ENCODE results near the gene TTC7B.
A peak's percentile ranks its signal among the peaks of the same experiment; 100 is the strongest.
"Not testable (repeated sequence)": the region's sequence is repeated elsewhere in the genome, so short reads cannot be mapped to it uniquely, and the experiment has no call there.

TTC7B gene

GRCh38 chr14:90842726-90843125 lies 26.5 kb upstream of the TTC7B start:
- ChIA-PET CTCF (no interaction called here), POLR2A (ENCODE audit: low non-redundant PET) (no interaction called here)
- H3K27ac ChIP-seq = no peak overlapping the region
- no peak for DNase-seq (ENCODE audit: low spot score)
- TF ChIP-seq CTCF (conservative IDR thresholded peaks at IDR 0.05; ENCODE audit: low read depth) = no peak

DNA sequence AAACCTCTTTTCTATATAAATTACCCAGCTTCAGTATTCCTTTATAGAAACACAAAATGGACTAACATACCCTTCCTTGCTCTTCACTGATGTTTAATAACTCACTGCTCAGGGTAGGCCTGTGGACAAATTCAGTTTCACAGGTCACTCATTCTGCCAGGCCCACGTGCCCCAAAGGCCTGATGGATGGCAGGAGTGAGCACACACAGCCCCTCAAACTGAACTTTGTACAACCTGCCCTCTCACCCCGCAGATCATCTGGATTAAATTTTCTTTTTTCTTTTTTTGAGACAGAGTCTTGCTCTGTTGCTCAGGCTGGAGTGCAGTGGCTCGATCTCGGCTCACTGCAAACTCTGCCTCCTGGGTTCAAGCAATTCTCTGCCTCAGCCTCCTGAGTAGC lies 24.4 kb upstream of the TTC7B start:
- POLR2A ChIA-PET (ENCODE audit: low non-redundant PET) = not testable (repeated sequence)

GRCh38 chr14:90839889-90840266 lies 23.6 kb upstream of the TTC7B start:
- H3K27ac ChIP-seq = no peak overlapping the region; the same call in 1 of the 2 replicates
- DNase-seq (ENCODE audit: low spot score) = no peak
- no peak for TF ChIP-seq CTCF (conservative IDR thresholded peaks at IDR 0.05; ENCODE audit: low read depth)
- ChIA-PET CTCF (no interaction called here), POLR2A (ENCODE audit: low non-redundant PET) (no interaction called here)

More for the DNA sequence above, 24.4 kb upstream of the TTC7B start:
- DNase-seq (ENCODE audit: low spot score); H3K27ac ChIP-seq; CTCF ChIA-PET: not testable (repeated sequence)

DNA sequence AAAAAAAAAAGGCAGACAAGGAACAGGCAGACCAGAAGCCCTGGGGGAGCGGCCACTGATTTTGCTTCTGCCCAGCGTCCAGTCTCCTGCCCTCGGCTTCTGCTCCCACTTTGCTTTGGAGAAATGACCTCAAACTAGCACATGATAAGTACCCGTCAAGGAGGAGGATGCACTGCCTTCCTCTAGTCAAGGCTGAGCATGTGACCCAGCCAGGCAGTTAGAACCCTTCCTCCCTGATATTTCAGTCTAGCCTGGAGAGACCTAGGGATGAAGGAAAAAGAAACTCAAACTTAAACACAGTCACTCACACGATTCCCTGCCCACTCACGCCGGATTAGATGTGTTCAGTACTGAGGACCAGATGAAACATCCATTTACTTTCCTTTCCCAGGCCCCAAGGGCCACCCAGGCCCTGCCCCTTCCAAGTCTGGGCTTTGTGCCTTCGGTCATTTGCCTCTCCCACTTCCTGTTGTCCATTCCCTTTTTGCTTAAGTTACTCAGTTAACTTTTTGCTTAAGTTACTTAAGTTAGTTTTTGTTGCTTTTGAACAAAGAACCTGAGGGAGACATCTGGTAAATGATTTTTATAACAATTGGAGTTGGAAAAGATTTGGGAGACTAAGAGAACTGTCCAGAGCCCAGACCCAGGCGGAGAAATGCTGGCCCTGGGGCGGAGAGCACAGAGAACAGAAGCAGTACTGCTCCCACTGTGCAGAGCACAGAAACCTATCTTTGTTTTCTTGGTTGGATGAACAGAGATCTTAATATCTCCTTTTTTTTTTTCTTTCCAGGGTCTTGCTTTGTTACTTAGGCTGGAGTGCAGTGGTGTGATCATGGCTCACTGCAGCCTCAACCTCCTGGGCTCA lies 23.0 kb upstream of the TTC7B start:
- H3K27ac ChIP-seq = peak overlapping the region; percentile 7; the same call in 1 of the 2 replicates
- POLR2A ChIA-PET (ENCODE audit: low non-redundant PET) = no interaction called here
- CTCF ChIA-PET = no interaction called here
- DNase-seq (ENCODE audit: low spot score) = no peak
- no peak for TF ChIP-seq CTCF (conservative IDR thresholded peaks at IDR 0.05; ENCODE audit: low read depth)

DNA sequence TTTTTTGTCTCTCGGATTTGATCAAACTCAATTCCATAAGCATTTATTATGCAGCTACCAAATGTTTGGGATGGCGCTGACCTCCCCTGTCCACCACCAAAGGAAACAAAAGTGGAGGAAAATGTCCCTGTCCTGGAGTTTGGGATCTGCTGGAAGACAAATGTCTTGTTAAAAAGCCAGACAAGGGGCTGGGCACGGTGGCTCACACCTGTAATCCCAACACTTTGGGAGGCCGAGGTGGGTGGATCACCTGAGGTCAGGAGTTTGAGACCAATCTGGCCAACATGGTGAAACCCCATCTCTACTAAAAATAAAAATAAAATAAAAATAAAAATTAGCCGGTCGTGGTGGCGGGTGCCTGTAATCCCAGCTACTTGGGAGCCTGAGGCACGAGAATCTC lies 22.3 kb upstream of the TTC7B start:
- POLR2A ChIA-PET (ENCODE audit: low non-redundant PET) = not testable (repeated sequence)
- CTCF ChIA-PET = interaction anchor here (0.5 kb wide), 1 partner anchor 380 kb away, joined by 3 read pairs; no protein-coding TSS in a partner anchor

GRCh38 chr14:90837355-90837754 lies 21.1 kb upstream of the TTC7B start:
- ChIA-PET CTCF (no interaction called here), POLR2A (ENCODE audit: low non-redundant PET) (no interaction called here)
- no peak overlapping the region for H3K27ac ChIP-seq
- TF ChIP-seq CTCF (conservative IDR thresholded peaks at IDR 0.05; ENCODE audit: low read depth) = no peak
- DNase-seq (ENCODE audit: low spot score) = no peak

More for the DNA sequence above, 22.3 kb upstream of the TTC7B start:
- DNase-seq (ENCODE audit: low spot score); H3K27ac ChIP-seq: not testable (repeated sequence)

GRCh38 chr14:90836692-90837063 lies 20.4 kb upstream of the TTC7B start:
- TF ChIP-seq CTCF (conservative IDR thresholded peaks at IDR 0.05; ENCODE audit: low read depth) = no peak
- ChIA-PET POLR2A (ENCODE audit: low non-redundant PET) (no interaction called here), CTCF (interaction anchor here (0.6 kb wide), 1 partner anchor 1809 kb away, joined by 4 read pairs; no protein-coding TSS in a partner anchor)
- no peak overlapping the region for H3K27ac ChIP-seq
- DNase-seq (ENCODE audit: low spot score) = no peak

Data from RWPE1 (cell line).